Mesenchymal stem cell (in vitro differentiated cells and primary cell): ENCODE results near the gene ILKAP.

Experiments
- DNase-seq: peaks from one replicate; pipeline ENCODE4 v3.0.0-alpha.2; 2013
- H2AFZ ChIP-seq: one replicate; pipeline ENCODE4 v1.6.1; 2013; ENCODE audit warnings: low read depth, mild to moderate bottlenecking, control low read depth, inconsistent platforms, low read length, moderate library complexity
- H2AK5ac ChIP-seq: 2 replicates; pipeline ENCODE4 v1.6.1; 2013; ENCODE audit warnings: low read length, moderate library complexity, mild to moderate bottlenecking, inconsistent platforms; ENCODE audit not compliant: severe bottlenecking
- H2BK120ac ChIP-seq: one replicate; pipeline ENCODE4 v1.6.1; 2013; ENCODE audit warnings: low read depth, mild to moderate bottlenecking, inconsistent platforms, low read length, moderate library complexity
- H2BK12ac ChIP-seq, 2 experiments: one replicate each; pipeline ENCODE4 v1.6.1; 2013; ENCODE audit warnings: inconsistent platforms in 2 of 2, low read length in 2 of 2, mild to moderate bottlenecking in 2 of 2, moderate library complexity in 2 of 2, control low read depth in 1 of 2
- H2BK15ac ChIP-seq: one replicate; pipeline ENCODE4 v1.6.1; 2013; ENCODE audit warnings: mild to moderate bottlenecking, low read depth, inconsistent platforms; ENCODE audit not compliant: poor library complexity, severe bottlenecking
- H2BK5ac ChIP-seq: 2 replicates; pipeline ENCODE4 v1.6.1; 2013; ENCODE audit warnings: low read depth, mild to moderate bottlenecking, low read length, control low read depth, inconsistent platforms; ENCODE audit not compliant: poor library complexity, severe bottlenecking
- H3K14ac ChIP-seq, 2 experiments: one replicate each; pipeline ENCODE4 v1.6.1; 2013; ENCODE audit warnings: inconsistent platforms in 2 of 2, low read length in 2 of 2, control low read depth in 1 of 2, mild to moderate bottlenecking in 1 of 2, moderate library complexity in 1 of 2
- H3K18ac ChIP-seq, 2 experiments: one replicate each; pipeline ENCODE4 v1.6.1; 2013; ENCODE audit warnings: inconsistent platforms in 2 of 2, low read length in 2 of 2, control low read depth in 1 of 2, low read depth in 1 of 2, mild to moderate bottlenecking in 1 of 2
- H3K23ac ChIP-seq, 2 experiments: one replicate each; pipeline ENCODE4 v1.6.1; 2013; ENCODE audit warnings: inconsistent platforms in 2 of 2, low read length in 2 of 2, mild to moderate bottlenecking in 2 of 2, moderate library complexity in 2 of 2, control low read depth in 1 of 2
- H3K27ac ChIP-seq: 2 replicates; pipeline ENCODE4 v1.5.1; 2013; ENCODE audit warnings: mild to moderate bottlenecking, moderate library complexity, low read length, control low read depth, inconsistent platforms; ENCODE audit not compliant: poor library complexity, severe bottlenecking
- H3K27me3 ChIP-seq, 2 experiments: 2 replicates each; pipeline versions ENCODE4 v1.6.1 to v1.7.0; 2013; ENCODE audit warnings: low read length in 2 of 2, mild to moderate bottlenecking in 2 of 2, moderate library complexity in 2 of 2, control low read depth in 1 of 2, inconsistent platforms in 1 of 2; ENCODE audit not compliant: control insufficient read depth in 1 of 2, insufficient read depth in 1 of 2
- H3K36me3 ChIP-seq, 2 experiments: 2 replicates each; pipeline versions ENCODE4 v1.6.1 to v1.7.0; 2013; ENCODE audit warnings: low read length in 2 of 2, control low read depth in 1 of 2, inconsistent platforms in 1 of 2, low read depth in 1 of 2, mild to moderate bottlenecking in 1 of 2; ENCODE audit not compliant: insufficient read depth in 2 of 2, control insufficient read depth in 1 of 2
- H3K4ac ChIP-seq, 2 experiments: one replicate each; pipeline ENCODE4 v1.6.1; 2013; ENCODE audit warnings: inconsistent platforms in 2 of 2, low read length in 2 of 2, mild to moderate bottlenecking in 2 of 2, moderate library complexity in 2 of 2, control low read depth in 1 of 2, low read depth in 1 of 2
- H3K4me1 ChIP-seq: 2 replicates; pipeline ENCODE4 v1.6.1; 2013; ENCODE audit warnings: low read depth, low read length, control low read depth; ENCODE audit not compliant: control insufficient read depth, insufficient read depth
- H3K4me2 ChIP-seq: 2 replicates; pipeline ENCODE4 v1.6.1; 2013; ENCODE audit warnings: low read length, mild to moderate bottlenecking, inconsistent platforms; ENCODE audit not compliant: poor library complexity, severe bottlenecking
- H3K4me3 ChIP-seq, 2 experiments: 2 replicates each; pipeline versions ENCODE4 v1.5.1 to v1.7.0; 2013; ENCODE audit warnings: low read length in 2 of 2, mild to moderate bottlenecking in 2 of 2, control low read depth in 1 of 2, low read depth in 1 of 2; ENCODE audit not compliant: insufficient read depth in 1 of 2
- H3K79me1 ChIP-seq: replicated peaks from 2 replicates; pipeline ENCODE4 v1.6.1; 2013; ENCODE audit warnings: mild to moderate bottlenecking, control low read depth, low read length, inconsistent platforms; ENCODE audit not compliant: poor library complexity, severe bottlenecking
- H3K9ac ChIP-seq: 2 replicates; pipeline ENCODE4 v1.7.0; 2013; ENCODE audit warnings: mild to moderate bottlenecking, low read length, moderate library complexity
- H3K9me3 ChIP-seq: 2 replicates; pipeline ENCODE4 v1.7.0; 2013; ENCODE audit warnings: mild to moderate bottlenecking, low read length; ENCODE audit not compliant: control insufficient read depth
- H4K8ac ChIP-seq: one replicate; pipeline ENCODE4 v1.6.1; 2013; ENCODE audit warnings: inconsistent platforms, mild to moderate bottlenecking, low read length, moderate library complexity
- H4K91ac ChIP-seq: one replicate; pipeline ENCODE4 v1.6.1; 2013; ENCODE audit warnings: mild to moderate bottlenecking, low read length, inconsistent platforms
- WGBS: methylation state at CpG from one replicate; pipeline ENCODE4 v1.1.7; 2013; ENCODE audit warnings: mixed read lengths; 5-methylcytosine and 5-hydroxymethylcytosine counted together

Gene ILKAP

GRCh38 chr2:238176613-238177012 lies 26.9 kb downstream of the ILKAP start:
- no peak overlapping the region for H2BK120ac ChIP-seq
- H3K4ac ChIP-seq: no peak overlapping the region
- H2AFZ ChIP-seq: no peak overlapping the region
- H3K14ac ChIP-seq: no peak overlapping the region
- H3K18ac ChIP-seq: no peak overlapping the region
- peaks cover 37% of the 10 kb centered on the region for H3K79me1 ChIP-seq
- peaks cover 5% of the 10 kb centered on the region for H3K4me1 ChIP-seq
- H2BK12ac ChIP-seq: no peak overlapping the region
- H2BK15ac ChIP-seq: no peak overlapping the region
- H3K23ac ChIP-seq: no peak overlapping the region
- no peak overlapping the region for H2AK5ac ChIP-seq
- H3K9ac ChIP-seq: no peak overlapping the region
- H3K9me3 ChIP-seq: no peaks in the 10 kb centered on the region
- H3K36me3 ChIP-seq: peaks cover 58 to 87% of the 10 kb centered on the region in 2 experiments
- H2BK5ac ChIP-seq: no peak overlapping the region
- no peak overlapping the region for H3K4me3 ChIP-seq
- DNase-seq: peak; percentile 82
- H4K91ac ChIP-seq: no peak overlapping the region
- H3K27me3 ChIP-seq: no peaks in the 10 kb centered on the region
- no peak overlapping the region for H3K4me2 ChIP-seq
- H4K8ac ChIP-seq: no peak overlapping the region
- H3K27ac ChIP-seq: no peak overlapping the region

GRCh38 chr2:238174701-238175100 lies 28.8 kb downstream of the ILKAP start:
- Histone ChIP-seq H3K27ac (no peak overlapping the region), H2AFZ (no peak overlapping the region), H3K18ac (no peak overlapping the region), H3K36me3 (peaks cover 54 to 78% of the 10 kb centered on the region in 2 experiments), H3K4me1 (peaks cover 14% of the 10 kb centered on the region), H2BK12ac (no peak overlapping the region), H2BK120ac (no peak overlapping the region), H2BK5ac (no peak overlapping the region), H3K4ac (no peak overlapping the region), H3K27me3 (no peaks in the 10 kb centered on the region), H3K9me3 (no peaks in the 10 kb centered on the region), H3K4me3 (no peak overlapping the region), H4K91ac (no peak overlapping the region), H4K8ac (no peak overlapping the region), H2BK15ac (no peak overlapping the region), H2AK5ac (no peak overlapping the region), H3K79me1 (peaks cover 31% of the 10 kb centered on the region), H3K23ac (peak overlapping the region in 1 of 2 experiments; percentile 27), H3K9ac (no peak overlapping the region), H3K4me2 (no peak overlapping the region), H3K14ac (no peak overlapping the region)
- no peak for DNase-seq
- WGBS: 82% methylated on average over 3 of the region's 3 CpGs

GRCh38 chr2:238174291-238174690 lies 29.2 kb downstream of the ILKAP start:
- H2BK5ac ChIP-seq: no peak overlapping the region
- H3K36me3 ChIP-seq: peaks cover 53 to 74% of the 10 kb centered on the region in 2 experiments
- H3K9ac ChIP-seq: no peak overlapping the region
- H2BK120ac ChIP-seq: no peak overlapping the region
- no peak overlapping the region for H3K4me2 ChIP-seq
- peaks cover 16% of the 10 kb centered on the region for H3K4me1 ChIP-seq
- no peaks in the 10 kb centered on the region for H3K27me3 ChIP-seq
- H3K23ac ChIP-seq: no peak overlapping the region
- H2AK5ac ChIP-seq: no peak overlapping the region
- H3K9me3 ChIP-seq: no peaks in the 10 kb centered on the region
- no peak overlapping the region for H3K18ac ChIP-seq
- no peak overlapping the region for H3K4ac ChIP-seq
- H3K79me1 ChIP-seq: peaks cover 30% of the 10 kb centered on the region
- no peak overlapping the region for H4K91ac ChIP-seq
- H4K8ac ChIP-seq: peak overlapping the region; percentile 9
- no peak for DNase-seq
- H3K14ac ChIP-seq: no peak overlapping the region
- H2BK15ac ChIP-seq: peak overlapping the region; percentile 64
- 95% methylated on average over 7 of the region's 8 CpGs for WGBS
- H3K27ac ChIP-seq: no peak overlapping the region
- no peak overlapping the region for H2BK12ac ChIP-seq
- H3K4me3 ChIP-seq: no peak overlapping the region
- H2AFZ ChIP-seq: no peak overlapping the region

- DNase-seq: no peak
- no peak overlapping the region for H3K27ac ChIP-seq
Observed at GRCh38 chr2:238173692-238174091, 29.8 kb downstream of the ILKAP start.

More at GRCh38 chr2:238173692-238174091, 29.8 kb downstream of the ILKAP start:
- Histone ChIP-seq H3K27me3 (no peaks in the 10 kb centered on the region), H3K4me1 (peaks cover 20% of the 10 kb centered on the region), H3K9me3 (no peaks in the 10 kb centered on the region), H2BK12ac (no peak overlapping the region), H2BK15ac (no peak overlapping the region), H3K4me2 (no peak overlapping the region), H2BK120ac (no peak overlapping the region), H3K23ac (no peak overlapping the region), H2BK5ac (no peak overlapping the region), H3K18ac (no peak overlapping the region), H4K91ac (no peak overlapping the region), H3K14ac (no peak overlapping the region), H4K8ac (no peak overlapping the region), H3K79me1 (peaks cover 30% of the 10 kb centered on the region), H2AFZ (no peak overlapping the region), H2AK5ac (no peak overlapping the region), H3K4ac (no peak overlapping the region), H3K9ac (no peak overlapping the region), H3K4me3 (no peak overlapping the region), H3K36me3 (peaks cover 50 to 74% of the 10 kb centered on the region in 2 experiments)
- 100% methylated on average over 2 of the region's 2 CpGs for WGBS
